ENCODE measurements around the gene ERC2.

DNA sequence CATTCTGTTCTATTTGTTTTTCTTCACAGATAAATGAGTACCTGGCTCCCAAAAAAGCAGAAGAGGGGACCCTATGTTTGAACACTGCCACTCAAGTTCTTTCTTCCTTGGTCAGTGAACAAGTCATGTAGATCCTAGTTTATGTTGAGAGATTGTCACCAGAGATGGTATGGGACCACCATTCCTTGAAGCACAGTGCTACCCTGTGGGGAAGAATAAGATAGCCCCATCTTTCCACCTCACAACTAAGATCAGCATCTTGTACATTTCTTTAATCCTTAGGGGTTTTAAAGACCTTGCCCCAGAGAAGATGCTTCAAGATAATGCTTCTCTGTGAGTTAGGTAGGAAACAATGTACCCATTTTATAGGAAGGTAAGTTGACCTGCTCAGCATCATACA lies 747.7 kb downstream of the ERC2 start:
- no peak for TF ChIP-seq POLR2A (IDR thresholded peaks at IDR 0.05)
- TF ChIP-seq EP300 (IDR thresholded peaks at IDR 0.05), result no peak
